Ishikawa (cell line): Measurements from ENCODE around the gene USP20.

Experiments
- CEBPB ChIP-seq: IDR thresholded peaks from 2 replicates; pipeline ENCODE4 v1.6.1; 2012
- CREB1 ChIP-seq: IDR thresholded peaks from 2 replicates; pipeline ENCODE4 v1.6.1; 2012; ENCODE audit warnings: low read depth
- EGR1 ChIP-seq: IDR thresholded peaks from 2 replicates; pipeline ENCODE4 v1.6.1; 2012
- EP300 ChIP-seq: IDR thresholded peaks from 2 replicates; pipeline ENCODE4 v1.6.1; 2012; ENCODE audit warnings: borderline replicate concordance
- FOXM1 ChIP-seq: IDR thresholded peaks from 2 replicates; pipeline ENCODE4 v1.6.1; 2012; ENCODE audit warnings: low read depth, borderline replicate concordance
- MAX ChIP-seq: IDR thresholded peaks from 2 replicates; pipeline ENCODE4 v1.6.1; 2012
- NFIC ChIP-seq: IDR thresholded peaks from 2 replicates; pipeline ENCODE4 v1.6.1; 2012
- RAD21 ChIP-seq: IDR thresholded peaks from 2 replicates; pipeline ENCODE4 v1.6.1; 2012; ENCODE audit warnings: low read depth
- TAF1 ChIP-seq: IDR thresholded peaks from 2 replicates; pipeline ENCODE4 v1.6.1; 2012; ENCODE audit warnings: low read depth, mild to moderate bottlenecking
- TCF12 ChIP-seq: IDR thresholded peaks from 2 replicates; pipeline ENCODE4 v1.6.1; 2012; ENCODE audit warnings: low read depth
- TEAD4 ChIP-seq: IDR thresholded peaks from 2 replicates; pipeline ENCODE4 v1.6.1; 2012
- YY1 ChIP-seq: IDR thresholded peaks from 2 replicates; pipeline ENCODE4 v1.6.1; 2012; ENCODE audit warnings: low read depth
- ZBTB7A ChIP-seq: IDR thresholded peaks from 2 replicates; pipeline ENCODE4 v1.6.1; 2012; ENCODE audit warnings: low read depth
- TF ChIP-seq, protein P1 (sequence below): IDR thresholded peaks from 2 replicates; pipeline ENCODE4 v1.6.1; 2012; ENCODE audit warnings: low read depth, mild to moderate bottlenecking

- no peak for TF ChIP-seq YY1
- TF ChIP-seq RAD21 = no peak
- TF ChIP-seq EP300 = no peak
- no peak for TF ChIP-seq EGR1
- TF ChIP-seq TEAD4 = no peak
- TF ChIP-seq, protein P1, sequence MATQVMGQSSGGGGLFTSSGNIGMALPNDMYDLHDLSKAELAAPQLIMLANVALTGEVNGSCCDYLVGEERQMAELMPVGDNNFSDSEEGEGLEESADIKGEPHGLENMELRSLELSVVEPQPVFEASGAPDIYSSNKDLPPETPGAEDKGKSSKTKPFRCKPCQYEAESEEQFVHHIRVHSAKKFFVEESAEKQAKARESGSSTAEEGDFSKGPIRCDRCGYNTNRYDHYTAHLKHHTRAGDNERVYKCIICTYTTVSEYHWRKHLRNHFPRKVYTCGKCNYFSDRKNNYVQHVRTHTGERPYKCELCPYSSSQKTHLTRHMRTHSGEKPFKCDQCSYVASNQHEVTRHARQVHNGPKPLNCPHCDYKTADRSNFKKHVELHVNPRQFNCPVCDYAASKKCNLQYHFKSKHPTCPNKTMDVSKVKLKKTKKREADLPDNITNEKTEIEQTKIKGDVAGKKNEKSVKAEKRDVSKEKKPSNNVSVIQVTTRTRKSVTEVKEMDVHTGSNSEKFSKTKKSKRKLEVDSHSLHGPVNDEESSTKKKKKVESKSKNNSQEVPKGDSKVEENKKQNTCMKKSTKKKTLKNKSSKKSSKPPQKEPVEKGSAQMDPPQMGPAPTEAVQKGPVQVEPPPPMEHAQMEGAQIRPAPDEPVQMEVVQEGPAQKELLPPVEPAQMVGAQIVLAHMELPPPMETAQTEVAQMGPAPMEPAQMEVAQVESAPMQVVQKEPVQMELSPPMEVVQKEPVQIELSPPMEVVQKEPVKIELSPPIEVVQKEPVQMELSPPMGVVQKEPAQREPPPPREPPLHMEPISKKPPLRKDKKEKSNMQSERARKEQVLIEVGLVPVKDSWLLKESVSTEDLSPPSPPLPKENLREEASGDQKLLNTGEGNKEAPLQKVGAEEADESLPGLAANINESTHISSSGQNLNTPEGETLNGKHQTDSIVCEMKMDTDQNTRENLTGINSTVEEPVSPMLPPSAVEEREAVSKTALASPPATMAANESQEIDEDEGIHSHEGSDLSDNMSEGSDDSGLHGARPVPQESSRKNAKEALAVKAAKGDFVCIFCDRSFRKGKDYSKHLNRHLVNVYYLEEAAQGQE = no peak
- TF ChIP-seq CEBPB = no peak
- no peak for TF ChIP-seq TCF12
- no peak for TF ChIP-seq FOXM1
- no peak for TF ChIP-seq MAX
- no peak for TF ChIP-seq CREB1
- no peak for TF ChIP-seq ZBTB7A
- no peak for TF ChIP-seq NFIC
- TF ChIP-seq TAF1 = no peak
These were observed 14.6 kb downstream of the USP20 start for GRCh38 chr9:129849901-129850300.
